H1 (cell line): ENCODE data around the gene LRRC27. TPM values are rescaled to one million over a fixed set of nuclear protein-coding genes. Genes with fewer than 3 reads are reported as not detected.
A peak's percentile ranks its signal among the peaks of the same experiment; 100 is the strongest.

Experiments used
- CTCF ChIA-PET: fragments of 300-600 bp; sonication (Branson Sonifier 250); formaldehyde crosslinking; loops from one replicate; lab custom pipeline; 2021; ENCODE audit not compliant: partially characterized antibody; lab: Charles Lee
- POLR2A ChIA-PET: fragments of 300-600 bp; sonication (Branson Sonifier 250); formaldehyde crosslinking; loops from one replicate; lab custom pipeline; 2021; ENCODE audit warnings: inconsistent platforms; ENCODE audit not compliant: partially characterized antibody; lab: Charles Lee
- DNase-seq, 2 experiments: peaks; one replicate each; pipeline versions ENCODE4 v3.0.0 to v3.0.0-alpha.2; 2010 to 2022; ENCODE audit warnings: low spot score in 2 of 2, low read depth in 1 of 2, mixed read lengths in 1 of 2
- FAIRE-seq: peaks from 2 replicates; lab custom pipeline; 2011; peaks lifted over from hg19 to GRCh38; lab: Jason Lieb, UNC
- H2AFZ ChIP-seq: 2 replicates; pipeline ENCODE4 v1.8.1; 2012; ENCODE audit warnings: low read length, inconsistent platforms
- H2AK5ac ChIP-seq: 2 replicates; pipeline ENCODE4 v1.6.1; 2013; ENCODE audit warnings: low read depth, low read length
- H2BK120ac ChIP-seq: replicated peaks from 2 replicates; pipeline ENCODE3; 2013; ENCODE audit warnings: low read depth, low read length, inconsistent platforms
- H2BK12ac ChIP-seq: 2 replicates; pipeline ENCODE4 v1.6.1; 2013; ENCODE audit warnings: low read depth, low read length
- H2BK15ac ChIP-seq: 2 replicates; pipeline ENCODE4 v1.6.1; 2013; ENCODE audit warnings: low read length
- H2BK20ac ChIP-seq: 2 replicates; pipeline ENCODE4 v1.6.1; 2013; ENCODE audit warnings: low read length
- H2BK5ac ChIP-seq: 2 replicates; pipeline ENCODE4 v1.6.1; 2013; ENCODE audit warnings: low read depth, low read length
- H3K14ac ChIP-seq: 2 replicates; pipeline ENCODE4 v1.6.1; 2013; ENCODE audit warnings: inconsistent platforms; ENCODE audit not compliant: insufficient read length
- H3K18ac ChIP-seq: 2 replicates; pipeline ENCODE4 v1.6.1; 2013; ENCODE audit warnings: low read length; ENCODE audit errors: extremely low read depth
- H3K23ac ChIP-seq: 2 replicates; pipeline ENCODE4 v1.6.1; 2013; ENCODE audit warnings: inconsistent platforms; ENCODE audit not compliant: insufficient read length
- H3K23me2 ChIP-seq: 2 replicates; pipeline ENCODE4 v1.6.1; 2013; ENCODE audit warnings: low read depth, low read length
- H3K27ac ChIP-seq: 2 replicates; pipeline ENCODE4 v1.6.1; 2011; ENCODE audit warnings: low read depth, low read length, inconsistent platforms
- H3K27me3 ChIP-seq, 4 experiments: replicated peaks in 1 of 4; 1 replicate in 1 of 4; 2 replicates in 3 of 4; pipeline versions ENCODE4 v1.6.1 to v1.8.1; 2011 to 2013; ENCODE audit warnings: low read length in 3 of 4, mild to moderate bottlenecking in 3 of 4, inconsistent platforms in 2 of 4, mixed read lengths in 2 of 4, moderate library complexity in 1 of 4; ENCODE audit not compliant: control insufficient read depth in 3 of 4, insufficient read depth in 3 of 4; ENCODE audit errors: extremely low read depth in 1 of 4
- H3K36me3 ChIP-seq, 4 experiments: 2 replicates each; pipeline versions ENCODE4 v1.6.1 to v1.8.1; 2011 to 2013; ENCODE audit warnings: mild to moderate bottlenecking in 4 of 4, low read length in 3 of 4, moderate library complexity in 2 of 4, control low read depth in 1 of 4, inconsistent platforms in 1 of 4; ENCODE audit not compliant: insufficient read depth in 4 of 4, control insufficient read depth in 2 of 4
- H3K4ac ChIP-seq: replicated peaks from 2 replicates; pipeline ENCODE3; 2013; ENCODE audit warnings: low read length, low read depth, mixed read lengths, inconsistent platforms; ENCODE audit not compliant: insufficient read length
- H3K4me1 ChIP-seq, 4 experiments: replicated peaks in 1 of 4; 1 replicate in 1 of 4; 2 replicates in 3 of 4; pipeline versions ENCODE4 v1.6.1 to v1.8.1; 2011 to 2013; ENCODE audit warnings: low read length in 3 of 4, inconsistent platforms in 2 of 4, mixed read lengths in 1 of 4; ENCODE audit not compliant: insufficient read depth in 4 of 4, control insufficient read depth in 3 of 4
- H3K4me2 ChIP-seq, 2 experiments: 2 replicates each; pipeline versions ENCODE4 v1.6.1 to v1.8.1; 2011 to 2013; ENCODE audit warnings: low read depth in 2 of 2, low read length in 2 of 2, control low read depth in 1 of 2, inconsistent platforms in 1 of 2, mild to moderate bottlenecking in 1 of 2; ENCODE audit not compliant: insufficient read depth in 1 of 2
- H3K4me3 ChIP-seq, 4 experiments: fragments of 200-600, 300-600 bp in 1 of 4; sonication (generic), shearing (Covaris generic), sonication (Bioruptor Twin) in 1 of 4; 2 replicates each; pipeline versions ENCODE4 v1.5.1 to v1.8.1; 2011 to 2016; ENCODE audit warnings: low read length in 4 of 4, low read depth in 3 of 4, control low read depth in 2 of 4, inconsistent platforms in 2 of 4, mild to moderate bottlenecking in 2 of 4, mixed read lengths in 1 of 4, moderate library complexity in 1 of 4; ENCODE audit not compliant: insufficient read depth in 2 of 4; ENCODE audit errors: extremely low read depth in 1 of 4
- H3K56ac ChIP-seq: replicated peaks from 2 replicates; pipeline ENCODE3; 2013; ENCODE audit warnings: low read depth, mild to moderate bottlenecking, mixed read lengths, low read length, inconsistent platforms; ENCODE audit not compliant: insufficient read length
- H3K79me1 ChIP-seq: 2 replicates; pipeline ENCODE4 v1.6.1; 2013; ENCODE audit warnings: low read depth, low read length, control low read depth
- H3K79me2 ChIP-seq, 2 experiments: 2 replicates each; pipeline versions ENCODE4 v1.6.1 to v1.8.1; 2012 to 2013; ENCODE audit warnings: low read length in 2 of 2, mild to moderate bottlenecking in 2 of 2, inconsistent platforms in 1 of 2; ENCODE audit not compliant: insufficient read depth in 2 of 2, control insufficient read depth in 1 of 2
- H3K9ac ChIP-seq, 4 experiments: replicated peaks in 1 of 4; 1 replicate in 1 of 4; 2 replicates in 3 of 4; pipeline versions ENCODE4 v1.6.1 to v1.8.1; 2011 to 2013; ENCODE audit warnings: low read depth in 3 of 4, low read length in 3 of 4, control low read depth in 2 of 4, mild to moderate bottlenecking in 2 of 4, moderate library complexity in 2 of 4, inconsistent platforms in 1 of 4; ENCODE audit errors: extremely low read depth in 1 of 4
- H3K9me3 ChIP-seq, 2 experiments: 2 replicates each; pipeline versions ENCODE4 v1.6.1 to v1.8.1; 2012 to 2013; ENCODE audit warnings: mild to moderate bottlenecking in 2 of 2, moderate library complexity in 2 of 2, control low read depth in 1 of 2, inconsistent platforms in 1 of 2, low read depth in 1 of 2, low read length in 1 of 2, mixed read lengths in 1 of 2; ENCODE audit not compliant: insufficient read depth in 2 of 2
- H4K20me1 ChIP-seq, 2 experiments: replicated peaks in 1 of 2; 2 replicates each; pipeline versions ENCODE3 to v1.8.1; 2011 to 2013; ENCODE audit warnings: inconsistent platforms in 2 of 2, low read length in 2 of 2, mild to moderate bottlenecking in 1 of 2; ENCODE audit not compliant: insufficient read depth in 2 of 2, control insufficient read depth in 1 of 2
- H4K5ac ChIP-seq: 2 replicates; pipeline ENCODE4 v1.6.1; 2013; ENCODE audit warnings: low read length, low read depth, mixed read lengths, inconsistent platforms; ENCODE audit not compliant: insufficient read length
- H4K8ac ChIP-seq: 2 replicates; pipeline ENCODE4 v1.8.0; 2013; ENCODE audit warnings: mild to moderate bottlenecking, moderate library complexity, low read length, inconsistent platforms; ENCODE audit not compliant: insufficient read depth; ENCODE audit errors: extremely low read depth
- H4K91ac ChIP-seq: replicated peaks from 2 replicates; pipeline ENCODE3; 2013; ENCODE audit warnings: low read length, mixed read lengths, inconsistent platforms; ENCODE audit not compliant: insufficient read length
- ATF2 ChIP-seq: IDR thresholded peaks from 2 replicates; pipeline ENCODE4 v1.6.1; 2012; ENCODE audit warnings: low read length, inconsistent platforms
- EGR1 ChIP-seq: IDR thresholded peaks from 2 replicates; pipeline ENCODE4 v1.6.1; 2011; ENCODE audit warnings: low read depth, low read length, borderline replicate concordance
- SP1 ChIP-seq: IDR thresholded peaks from 2 replicates; pipeline ENCODE4 v1.6.1; 2011; ENCODE audit warnings: low read depth, low read length
- WGBS, 2 experiments: shearing (Covaris generic) in 1 of 2; methylation state at CpG; one replicate each; pipeline versions ENCODE4 v1.1.6 to v1.1.7; 2013 to 2015; ENCODE audit warnings: low lambda C conversion rate in 2 of 2, mixed read lengths in 2 of 2, inconsistent platforms in 1 of 2, low coverage in 1 of 2, missing lambda C conversion rate in 1 of 2; ENCODE audit not compliant: insufficient replicate concordance in 2 of 2, insufficient coverage in 1 of 2, insufficient read length in 1 of 2; ENCODE audit errors: extremely low coverage in 1 of 2, missing lambda C conversion rate in 1 of 2; 5-methylcytosine and 5-hydroxymethylcytosine counted together
- polyA plus RNA-seq, 7 experiments: library from polyadenylated mRNA; depleted of rRNA in 3 of 7; stranded (reverse) in 5 of 7; unstranded in 2 of 7; fragments of >200 nt in 5 of 7; fragments of 200-250 nt in 2 of 7; gene quantifications; 1 replicate in 5 of 7; 2 replicates in 1 of 7; 4 replicates in 1 of 7; pipeline versions ENCODE4 v1.2.1 to v1.2.3, GENCODE V29; 2011 to 2013; ENCODE audit warnings: missing spikeins in 2 of 7, mixed read lengths in 2 of 7
- total RNA-seq: library from RNA; stranded (reverse); fragmentation: NEBNext Ultra II Directional; extraction: Animal tissue kit (Norgen Biotek cat#: 25700); gene quantifications from 2 replicates; pipeline ENCODE4 v1.2.1, GENCODE V29; 2021

Gene LRRC27
- total and polyA plus RNA-seq, 2 of the 8 experiments (the other 6 are each of a cell fraction or from before 2014, with no cell fraction given), result 1.2 to 3.8 TPM

DNA sequence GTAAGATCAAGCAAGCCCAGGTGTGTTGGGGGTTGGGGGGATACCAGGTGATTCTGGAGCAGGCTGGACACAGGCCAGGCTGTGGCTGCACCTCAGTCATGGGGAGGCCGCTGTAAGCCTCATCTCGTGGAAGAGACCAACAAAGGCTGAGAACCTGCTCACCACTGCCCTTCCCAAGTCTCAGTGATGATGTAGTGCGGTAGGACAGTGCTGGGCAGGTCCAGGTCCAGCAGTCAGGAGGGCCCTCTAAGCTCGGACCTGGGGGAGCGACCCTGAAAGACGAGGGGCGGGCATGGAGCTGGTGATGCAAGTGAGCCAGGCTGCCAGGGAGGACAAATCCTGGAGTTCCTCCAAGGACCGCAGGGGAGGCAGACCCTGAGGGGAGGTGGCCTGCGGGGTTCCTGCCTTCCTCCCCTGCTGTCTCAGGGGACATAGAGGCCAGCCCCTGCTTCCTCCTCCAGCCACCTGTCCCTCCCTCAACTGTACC, 61.7 kb downstream of the LRRC27 start:
- H3K4me1 ChIP-seq, result peaks cover 0 to 25% (median 20%) of the 10 kb centered on the region in 4 experiments; a peak in 6 of 7 replicates
- H3K36me3 ChIP-seq, result no peaks in the 10 kb centered on the region
- no peaks in the 10 kb centered on the region for H3K79me2 ChIP-seq
- no peak overlapping the region for H2BK5ac ChIP-seq
- FAIRE-seq, result no peak
- H3K27ac ChIP-seq, result no peak overlapping the region
- H3K27me3 ChIP-seq, result peaks cover 0 to 10% (median 2%) of the 10 kb centered on the region in 4 experiments; a peak in 4 of 7 replicates
- ChIA-PET POLR2A (interaction anchor here (1.1 to 1.6 kb wide), 2 partner anchors 17 to 56 kb away, joined by 3 to 6 read pairs; no protein-coding TSS in a partner anchor), CTCF (interaction anchor here (0.7 to 2.9 kb wide), 5 partner anchors 27 to 184 kb away, joined by 3 to 7 read pairs (median 4); no protein-coding TSS in a partner anchor)
- no peak overlapping the region for H3K23ac ChIP-seq
- H3K79me1 ChIP-seq, result no peaks in the 10 kb centered on the region
- WGBS, 2 experiments, result 85% methylated on average over 9 of the region's 9 CpGs; no CpG with 5 or more reads in 1 of the 2 experiments
- H3K23me2 ChIP-seq, result peaks cover 10% of the 10 kb centered on the region
- H2AK5ac ChIP-seq, result peak overlapping the region; percentile 15; the same call in 1 of the 2 replicates
- H3K14ac ChIP-seq, result no peak overlapping the region
- H4K91ac ChIP-seq, result no peak overlapping the region
- H2AFZ ChIP-seq, result no peak overlapping the region
- H4K5ac ChIP-seq, result no peak overlapping the region
- peak overlapping the region; percentile 19; the same call in 1 of the 2 replicates for H3K18ac ChIP-seq
- H2BK120ac ChIP-seq, result no peak overlapping the region
- H2BK12ac ChIP-seq, result no peak overlapping the region
- no peak overlapping the region for H2BK20ac ChIP-seq
- no peak overlapping the region for H3K4me3 ChIP-seq
- TF ChIP-seq ATF2 (no peak), SP1 (no peak), EGR1 (no peak)
- TF ChIP-seq, all 59 proteins: peak for 0
- Histone ChIP-seq H4K8ac (no peak overlapping the region), H3K4ac (no peak overlapping the region), H3K56ac (no peak overlapping the region), H2BK15ac (no peak overlapping the region), H4K20me1 (peaks cover 0 to 7% of the 10 kb centered on the region in 2 experiments), H3K9me3 (no peaks in the 10 kb centered on the region), H3K9ac (no peak overlapping the region), H3K4me2 (no peak overlapping the region)
- no peak for DNase-seq
